HFF-Myc (cell line): ENCODE results near the gene ARIH1.

ENCODE experiments used
- DNase-seq: peaks from one replicate; pipeline ENCODE4 v3.0.0-alpha.2; 2011; ENCODE audit warnings: low read depth; ENCODE audit errors: extremely low read depth
- H3K4me3 ChIP-seq: replicated peaks from 2 replicates; pipeline ENCODE4 v1.5.1; 2011; ENCODE audit warnings: low read depth, mild to moderate bottlenecking, control low read depth, low read length
- CTCF ChIP-seq: IDR thresholded peaks from 2 replicates; pipeline ENCODE4 v1.5.1; 2012; ENCODE audit warnings: mild to moderate bottlenecking, low read depth, low read length, control low read depth; ENCODE audit errors: missing control alignments

Gene ARIH1

GRCh38 chr15:72535911-72536310, 61.8 kb downstream of the ARIH1 start:
- peak; percentile 40 for DNase-seq
- no peak overlapping the region for H3K4me3 ChIP-seq
- no peak for TF ChIP-seq CTCF

- H3K4me3 ChIP-seq = no peak overlapping the region
- TF ChIP-seq CTCF = no peak
- DNase-seq = no peak
Observed at GRCh38 chr15:72536506-72536905, 62.4 kb downstream of the ARIH1 start.

GRCh38 chr15:72538931-72539330, 64.8 kb downstream of the ARIH1 start:
- no peak overlapping the region for H3K4me3 ChIP-seq
- DNase-seq = no peak
- no peak for TF ChIP-seq CTCF

GRCh38 chr15:72540606-72541237, 66.6 kb downstream of the ARIH1 start:
- no peak overlapping the region for H3K4me3 ChIP-seq
- TF ChIP-seq CTCF = no peak
- no peak for DNase-seq

GRCh38 chr15:72541674-72542073, 67.5 kb downstream of the ARIH1 start:
- TF ChIP-seq CTCF = no peak
- DNase-seq = no peak
- no peak overlapping the region for H3K4me3 ChIP-seq

- DNase-seq = no peak
- no peak overlapping the region for H3K4me3 ChIP-seq
- no peak for TF ChIP-seq CTCF
Observed at GRCh38 chr15:72545156-72545555, 71.0 kb downstream of the ARIH1 start.
